Upper lobe of right lung (tissue), 1 donor: ENCODE data around the gene EDRF1. TPM values are rescaled to one million over a fixed set of nuclear protein-coding genes. Genes with fewer than 3 reads are reported as not detected.
"Not testable (repeated sequence)": the region's sequence is repeated elsewhere in the genome, so short reads cannot be mapped to it uniquely, and the experiment has no call there.

ENCODE experiments used
- ATAC-seq: fragments of 200-7000 bp; cut with Tn5 transposase; one replicate; pipeline ENCODE4 v1.9.1; 2020; ENCODE audit warnings: mild to moderate bottlenecking, moderate library complexity
- DNase-seq: peaks from one replicate; pipeline ENCODE4 v3.0.0-alpha.2; 2020
- H3K27ac ChIP-seq: fragments of 200-600 bp; one replicate; pipeline ENCODE4 v1.8.0; 2022
- H3K27me3 ChIP-seq: fragments of 200-600 bp; one replicate; pipeline ENCODE4 v1.8.0; 2022; ENCODE audit warnings: mild to moderate bottlenecking
- H3K36me3 ChIP-seq: fragments of 200-600 bp; one replicate; pipeline ENCODE4 v1.8.0; 2022
- H3K4me1 ChIP-seq: fragments of 200-600 bp; one replicate; pipeline ENCODE4 v1.8.0; 2022
- H3K4me3 ChIP-seq: fragments of 200-600 bp; one replicate; pipeline ENCODE4 v1.8.0; 2022; ENCODE audit warnings: mild to moderate bottlenecking
- H3K9me3 ChIP-seq: fragments of 200-600 bp; one replicate; pipeline ENCODE4 v1.8.0; 2022
- CTCF ChIP-seq: fragments of 200-600 bp; IDR thresholded peaks from one replicate; pipeline ENCODE4 v1.8.0; 2022; ENCODE audit warnings: antibody characterized with exemption
- intact Hi-C: fragments of 100-400 bp; cut with DNase I; formaldehyde crosslinking; loops from one replicate; pipeline ENCODE4 v1.11.0; 2022
- total RNA-seq: library from RNA; stranded (reverse); fragmentation: NEBNext Ultra II Directional; extraction: Animal tissue kit (Norgen Biotek cat#: 25700); gene quantifications from one replicate; pipeline ENCODE4 v1.2.1, GENCODE V29; 2021
- donor health status: DM: no; HTN: yes; CAD: no; lungs with severe emphysema.

Gene EDRF1
- total RNA-seq, 1 donor from 2014 or later: 20.8 TPM

- DNase-seq: no peak
Observed at GRCh38 chr10:125692196-125692595, 27.3 kb upstream of the EDRF1 start.

GRCh38 chr10:125692601-125693523 is 26.6 kb upstream of the EDRF1 start:
- H3K27me3 ChIP-seq: no peaks in the 10 kb centered on the region
- TF ChIP-seq CTCF: no peak
- no peak for DNase-seq
- no peak overlapping the region for H3K4me3 ChIP-seq
- H3K27ac ChIP-seq: no peak overlapping the region
- intact Hi-C loops: no loop called here
- no peak for ATAC-seq
- no peaks in the 10 kb centered on the region for H3K36me3 ChIP-seq
- no peaks in the 10 kb centered on the region for H3K9me3 ChIP-seq
- H3K4me1 ChIP-seq: no peaks in the 10 kb centered on the region

More at GRCh38 chr10:125692196-125692595, 27.3 kb upstream of the EDRF1 start:
- intact Hi-C loops: no loop called here
- Histone ChIP-seq H3K4me3 (no peak overlapping the region), H3K36me3 (no peaks in the 10 kb centered on the region), H3K27ac (no peak overlapping the region), H3K4me1 (no peaks in the 10 kb centered on the region), H3K9me3 (no peaks in the 10 kb centered on the region), H3K27me3 (no peaks in the 10 kb centered on the region)
- no peak for TF ChIP-seq CTCF
- no peak for ATAC-seq

- Histone ChIP-seq H3K4me1 (no peaks in the 10 kb centered on the region), H3K27ac (no peak overlapping the region), H3K4me3 (no peak overlapping the region), H3K9me3 (no peaks in the 10 kb centered on the region), H3K36me3 (no peaks in the 10 kb centered on the region), H3K27me3 (no peaks in the 10 kb centered on the region)
- TF ChIP-seq CTCF: no peak
- ATAC-seq: no peak
- intact Hi-C loops: no loop called here
- no peak for DNase-seq
Observed at GRCh38 chr10:125693524-125693847, 26.0 kb upstream of the EDRF1 start.

GRCh38 chr10:125694883-125695282 is 24.6 kb upstream of the EDRF1 start:
- Histone ChIP-seq H3K4me3 (no peak overlapping the region), H3K27ac (no peak overlapping the region), H3K9me3 (no peaks in the 10 kb centered on the region), H3K27me3 (no peaks in the 10 kb centered on the region), H3K36me3 (no peaks in the 10 kb centered on the region), H3K4me1 (no peaks in the 10 kb centered on the region)
- DNase-seq (no peak), ATAC-seq (peak; percentile 43)
- no peak for TF ChIP-seq CTCF
- intact Hi-C loops: no loop called here

- H3K4me3 ChIP-seq, intact Hi-C loops, ATAC-seq, H3K36me3 ChIP-seq, DNase-seq, H3K27me3 ChIP-seq, H3K9me3 ChIP-seq, H3K27ac ChIP-seq, H3K4me1 ChIP-seq: not testable (repeated sequence)
Observed at GRCh38 chr10:125696884-125697283, 22.6 kb upstream of the EDRF1 start.

- H3K27ac ChIP-seq: no peak overlapping the region
- H3K4me1 ChIP-seq: no peaks in the 10 kb centered on the region
- no peak for TF ChIP-seq CTCF
- ATAC-seq: no peak
- H3K9me3 ChIP-seq: no peaks in the 10 kb centered on the region
- H3K4me3 ChIP-seq: no peak overlapping the region
- no peaks in the 10 kb centered on the region for H3K36me3 ChIP-seq
- H3K27me3 ChIP-seq: no peaks in the 10 kb centered on the region
- intact Hi-C loops: no loop called here
- DNase-seq: no peak
Observed at GRCh38 chr10:125698481-125698998, 21.0 kb upstream of the EDRF1 start.
